Activated CD4-positive, alpha-beta T cell treated with anti-CD3 and anti-CD28 coated beads, Interleukin-2, amount 10 ng/mL, durations not matched to agents 7 days and 5 days (primary cell): Measurements from ENCODE around the gene KEL. TPM values are rescaled to one million over a fixed set of nuclear protein-coding genes. Genes with fewer than 3 reads are reported as not detected.

Experiments used
- CTCF ChIA-PET: fragments of 350-600 bp; sonication (Branson Sonifier 250); formaldehyde crosslinking; loops from one replicate; lab custom pipeline; 2021; ENCODE audit warnings: antibody characterized with exemption; lab: Charles Lee
- POLR2A ChIA-PET: fragments of 350-600 bp; sonication (Branson Sonifier 250); formaldehyde crosslinking; loops from one replicate; lab custom pipeline; 2021; ENCODE audit warnings: antibody characterized with exemption; lab: Charles Lee
- DNase-seq: peaks from one replicate; pipeline ENCODE4 v3.0.0-alpha.2; 2020
- H3K27ac Mint-ChIP-seq: one replicate; pipeline ENCODE4 v1.8.0; 2021; ENCODE audit warnings: mild to moderate bottlenecking, moderate library complexity, mixed read lengths
- H3K27me3 Mint-ChIP-seq: one replicate; pipeline ENCODE4 v1.8.0; 2021; ENCODE audit warnings: mixed read lengths
- H3K36me3 Mint-ChIP-seq: one replicate; pipeline ENCODE4 v1.8.0; 2021; ENCODE audit warnings: low read depth, mixed read lengths
- H3K4me1 Mint-ChIP-seq: one replicate; pipeline ENCODE4 v1.8.0; 2021; ENCODE audit warnings: mixed read lengths
- H3K4me3 Mint-ChIP-seq: one replicate; pipeline ENCODE4 v1.8.0; 2021; ENCODE audit warnings: mild to moderate bottlenecking, moderate library complexity, mixed read lengths
- H3K9me3 Mint-ChIP-seq: one replicate; pipeline ENCODE4 v1.8.0; 2021; ENCODE audit warnings: mixed read lengths
- total RNA-seq, 2 experiments: library from RNA; stranded (reverse); gene quantifications; one replicate each; pipeline ENCODE4 v1.2.3, GENCODE V29; 2021

KEL gene
- total RNA-seq, 2 experiments from 2014 or later: 0.12 to 0.15 TPM

GRCh38 chr7:142957723-142958122, 4.4 kb downstream of the KEL start:
- DNase-seq: no peak
- CTCF ChIA-PET: no interaction called here
- Mint-ChIP-seq H3K9me3 (peaks cover 14% of the 10 kb centered on the region), H3K27ac (no peak overlapping the region), H3K4me1 (no peaks in the 10 kb centered on the region), H3K36me3 (no peaks in the 10 kb centered on the region), H3K4me3 (no peak overlapping the region), H3K27me3 (peaks cover 26% of the 10 kb centered on the region)
- POLR2A ChIA-PET: no interaction called here

- no peak for DNase-seq
- CTCF ChIA-PET: interaction anchor here (0.8 kb wide), 1 partner anchor 11 kb away, joined by 3 read pairs; no protein-coding TSS in a partner anchor
- Mint-ChIP-seq H3K4me1 (no peaks in the 10 kb centered on the region), H3K4me3 (no peak overlapping the region), H3K36me3 (no peaks in the 10 kb centered on the region), H3K27me3 (peaks cover 26% of the 10 kb centered on the region), H3K27ac (no peak overlapping the region), H3K9me3 (peaks cover 14% of the 10 kb centered on the region)
- POLR2A ChIA-PET: no interaction called here
These were observed 5.1 kb downstream of the KEL start for GRCh38 chr7:142956951-142957623.

- H3K9me3 Mint-ChIP-seq: peaks cover 14% of the 10 kb centered on the region
- H3K4me1 Mint-ChIP-seq: no peaks in the 10 kb centered on the region
- ChIA-PET CTCF (interaction anchor here (1.3 kb wide), 1 partner anchor 28 kb away, joined by 3 read pairs; no protein-coding TSS in a partner anchor), POLR2A (no interaction called here)
- H3K27me3 Mint-ChIP-seq: peaks cover 25% of the 10 kb centered on the region
- no peak overlapping the region for H3K4me3 Mint-ChIP-seq
- H3K36me3 Mint-ChIP-seq: no peaks in the 10 kb centered on the region
- no peak overlapping the region for H3K27ac Mint-ChIP-seq
- DNase-seq: no peak
These were observed 7.4 kb downstream of the KEL start for GRCh38 chr7:142954680-142955268.

- H3K36me3 Mint-ChIP-seq: no peaks in the 10 kb centered on the region
- ChIA-PET POLR2A (no interaction called here), CTCF (no interaction called here)
- no peak overlapping the region for H3K27ac Mint-ChIP-seq
- DNase-seq: no peak
- H3K9me3 Mint-ChIP-seq: peaks cover 5% of the 10 kb centered on the region
- no peak overlapping the region for H3K4me3 Mint-ChIP-seq
- H3K27me3 Mint-ChIP-seq: peaks cover 13% of the 10 kb centered on the region
- H3K4me1 Mint-ChIP-seq: no peaks in the 10 kb centered on the region
These were observed 11.9 kb downstream of the KEL start for GRCh38 chr7:142950235-142950634.

GRCh38 chr7:142948603-142949002, 13.6 kb downstream of the KEL start:
- H3K4me3 Mint-ChIP-seq: no peak overlapping the region
- POLR2A ChIA-PET: no interaction called here
- no peaks in the 10 kb centered on the region for H3K36me3 Mint-ChIP-seq
- H3K4me1 Mint-ChIP-seq: no peaks in the 10 kb centered on the region
- DNase-seq: no peak
- H3K27ac Mint-ChIP-seq: no peak overlapping the region
- no peaks in the 10 kb centered on the region for H3K9me3 Mint-ChIP-seq
- CTCF ChIA-PET: interaction anchor here (1.3 kb wide), 1 partner anchor 12 kb away, joined by 5 read pairs; no protein-coding TSS in a partner anchor
- H3K27me3 Mint-ChIP-seq: peaks cover 13% of the 10 kb centered on the region

GRCh38 chr7:142945001-142945400, 17.2 kb downstream of the KEL start:
- no peak for DNase-seq
- ChIA-PET POLR2A (no interaction called here), CTCF (interaction anchor here (0.5 kb wide), 1 partner anchor 208 kb away, joined by 3 read pairs; no protein-coding TSS in a partner anchor)
- Mint-ChIP-seq H3K4me3 (no peak overlapping the region), H3K27me3 (peaks cover 5% of the 10 kb centered on the region), H3K4me1 (no peaks in the 10 kb centered on the region), H3K27ac (no peak overlapping the region), H3K9me3 (no peaks in the 10 kb centered on the region), H3K36me3 (no peaks in the 10 kb centered on the region)

GRCh38 chr7:142943706-142944268, 18.4 kb downstream of the KEL start:
- Mint-ChIP-seq H3K4me1 (no peaks in the 10 kb centered on the region), H3K36me3 (no peaks in the 10 kb centered on the region), H3K27me3 (peaks cover 2% of the 10 kb centered on the region), H3K9me3 (no peaks in the 10 kb centered on the region), H3K4me3 (no peak overlapping the region), H3K27ac (no peak overlapping the region)
- ChIA-PET POLR2A (no interaction called here), CTCF (interaction anchor here (1.0 kb wide), 1 partner anchor 339 kb away, joined by 3 read pairs; no protein-coding TSS in a partner anchor)
- no peak for DNase-seq

GRCh38 chr7:142942746-142943145, 19.4 kb downstream of the KEL start:
- no peaks in the 10 kb centered on the region for H3K27me3 Mint-ChIP-seq
- H3K36me3 Mint-ChIP-seq: no peaks in the 10 kb centered on the region
- no peak overlapping the region for H3K4me3 Mint-ChIP-seq
- H3K9me3 Mint-ChIP-seq: no peaks in the 10 kb centered on the region
- H3K4me1 Mint-ChIP-seq: no peaks in the 10 kb centered on the region
- DNase-seq: no peak
- CTCF ChIA-PET: interaction anchor here (1.0 kb wide), 1 partner anchor 9 kb away, joined by 3 read pairs; the partner anchor contains the start of gene TRPV5
- no peak overlapping the region for H3K27ac Mint-ChIP-seq
- POLR2A ChIA-PET: no interaction called here

GRCh38 chr7:142941541-142941940, 20.6 kb downstream of the KEL start:
- ChIA-PET POLR2A (no interaction called here), CTCF (interaction anchor here (1.0 kb wide), 1 partner anchor 8 kb away, joined by 3 read pairs; the partner anchor contains the start of gene TRPV5)
- no peaks in the 10 kb centered on the region for H3K4me1 Mint-ChIP-seq
- DNase-seq: no peak
- no peak overlapping the region for H3K27ac Mint-ChIP-seq
- H3K4me3 Mint-ChIP-seq: no peak overlapping the region
- no peaks in the 10 kb centered on the region for H3K36me3 Mint-ChIP-seq
- no peaks in the 10 kb centered on the region for H3K9me3 Mint-ChIP-seq
- H3K27me3 Mint-ChIP-seq: no peaks in the 10 kb centered on the region

GRCh38 chr7:142940966-142941535, 21.1 kb downstream of the KEL start:
- CTCF ChIA-PET: no interaction called here
- Mint-ChIP-seq H3K36me3 (no peaks in the 10 kb centered on the region), H3K4me1 (no peaks in the 10 kb centered on the region), H3K27me3 (no peaks in the 10 kb centered on the region), H3K27ac (no peak overlapping the region), H3K4me3 (no peak overlapping the region), H3K9me3 (no peaks in the 10 kb centered on the region)
- POLR2A ChIA-PET: interaction anchor here (0.7 kb wide), 1 partner anchor 15 kb away, joined by 4 read pairs; no protein-coding TSS in a partner anchor
- DNase-seq: no peak

- Mint-ChIP-seq H3K4me1 (no peaks in the 10 kb centered on the region), H3K27ac (no peak within 1 kb of the TSS), H3K27me3 (no peaks in the 10 kb centered on the region), H3K36me3 (no peaks in the 10 kb centered on the region), H3K4me3 (no peak within 1 kb of the TSS), H3K9me3 (no peaks in the 10 kb centered on the region)
- DNase-seq: no peak
- POLR2A ChIA-PET: no interaction called here
- CTCF ChIA-PET: no interaction called here
These were observed 22.8 kb downstream of the KEL start, which contains the start of gene LLCFC1 for GRCh38 chr7:142939226-142939910. Gene LLCFC1 (plus strand): TSS chr7:142939484. CDS start chr7:142939622, 138 bp downstream.

- Mint-ChIP-seq H3K27ac (no peak overlapping the region), H3K36me3 (no peaks in the 10 kb centered on the region), H3K4me3 (no peak overlapping the region), H3K27me3 (no peaks in the 10 kb centered on the region), H3K4me1 (no peaks in the 10 kb centered on the region), H3K9me3 (no peaks in the 10 kb centered on the region)
- ChIA-PET POLR2A (no interaction called here), CTCF (no interaction called here)
- no peak for DNase-seq
These were observed 23.6 kb downstream of the KEL start for GRCh38 chr7:142938611-142939010.
